ENCODE results near the gene VCL.

Gene VCL

GRCh38 chr10:74151879-74152722, 154.2 kb downstream of the VCL start:
- DNase-seq (ENCODE audit: low spot score) = no peak

GRCh38 chr10:74153123-74153522, 155.2 kb downstream of the VCL start:
- peak; percentile 53 for DNase-seq (ENCODE audit: low spot score)

- no peak for DNase-seq (ENCODE audit: low spot score)
Measured at GRCh38 chr10:74153676-74154075, 155.8 kb downstream of the VCL start.

GRCh38 chr10:74156919-74157289, 159.0 kb downstream of the VCL start:
- no peak for DNase-seq (ENCODE audit: low spot score)

- DNase-seq (ENCODE audit: low spot score) = no peak
Measured at GRCh38 chr10:74160013-74160412, 162.1 kb downstream of the VCL start.

GRCh38 chr10:74163319-74164068, 165.6 kb downstream of the VCL start:
- no peak for DNase-seq (ENCODE audit: low spot score)

- no peak for DNase-seq (ENCODE audit: low spot score)
Measured at GRCh38 chr10:74164716-74165529, 167.0 kb downstream of the VCL start.

GRCh38 chr10:74165530-74165901, 167.6 kb downstream of the VCL start:
- no peak for DNase-seq (ENCODE audit: low spot score)

GRCh38 chr10:74167443-74167842, 169.5 kb downstream of the VCL start:
- DNase-seq (ENCODE audit: low spot score) = no peak
